ENCODE measurements around the gene HOXD3. TPM values are rescaled to one million over a fixed set of nuclear protein-coding genes. Genes with fewer than 3 reads are reported as not detected.

The HOXD3 gene
- total RNA-seq, 1 donor from 2014 or later: 25.4 TPM

DNA sequence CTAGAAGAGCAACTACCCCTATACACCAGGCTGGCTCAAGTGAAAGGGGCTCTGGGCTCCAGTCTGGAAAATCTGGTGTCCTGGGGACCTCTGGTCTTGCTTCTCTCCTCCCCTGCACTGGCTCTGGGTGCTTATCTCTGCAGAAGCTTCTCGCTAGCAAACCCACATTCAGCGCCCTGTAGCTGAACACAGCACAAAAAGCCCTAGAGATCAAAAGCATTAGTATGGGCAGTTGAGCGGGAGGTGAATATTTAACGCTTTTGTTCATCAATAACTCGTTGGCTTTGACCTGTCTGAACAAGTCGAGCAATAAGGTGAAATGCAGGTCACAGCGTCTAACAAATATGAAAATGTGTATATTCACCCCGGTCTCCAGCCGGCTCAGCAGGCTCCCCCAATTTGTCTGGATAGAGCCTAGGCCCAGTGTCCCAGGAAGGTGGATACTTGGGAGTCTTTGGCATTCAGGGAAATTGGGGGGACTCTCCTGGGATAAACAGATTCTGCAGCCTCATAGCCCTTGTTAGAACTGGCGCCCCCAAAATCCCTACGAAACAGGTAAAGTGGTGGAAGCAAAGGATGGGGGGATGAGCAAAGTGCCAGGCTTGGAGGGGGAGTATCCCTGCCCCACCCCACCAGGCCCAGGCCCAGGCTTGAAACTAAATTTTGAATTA, 8.2 kb upstream of the HOXD3 start:
- no peak for DNase-seq (ENCODE audit: extremely low spot score, unreplicated experiment)
- H3K36me3 Mint-ChIP-seq: peaks cover 8% of the 10 kb centered on the region
- H3K9me3 Mint-ChIP-seq: no peaks in the 10 kb centered on the region
- H3K27me3 Mint-ChIP-seq: peaks cover 94% of the 10 kb centered on the region
- H3K4me3 Mint-ChIP-seq: peak overlapping the region; percentile 89
- H3K4me1 Mint-ChIP-seq (ENCODE audit: unreplicated experiment): peaks cover 21% of the 10 kb centered on the region
- TF ChIP-seq CTCF (conservative IDR thresholded peaks at IDR 0.05): no peak
- no peak overlapping the region for H3K27ac Mint-ChIP-seq

DNA sequence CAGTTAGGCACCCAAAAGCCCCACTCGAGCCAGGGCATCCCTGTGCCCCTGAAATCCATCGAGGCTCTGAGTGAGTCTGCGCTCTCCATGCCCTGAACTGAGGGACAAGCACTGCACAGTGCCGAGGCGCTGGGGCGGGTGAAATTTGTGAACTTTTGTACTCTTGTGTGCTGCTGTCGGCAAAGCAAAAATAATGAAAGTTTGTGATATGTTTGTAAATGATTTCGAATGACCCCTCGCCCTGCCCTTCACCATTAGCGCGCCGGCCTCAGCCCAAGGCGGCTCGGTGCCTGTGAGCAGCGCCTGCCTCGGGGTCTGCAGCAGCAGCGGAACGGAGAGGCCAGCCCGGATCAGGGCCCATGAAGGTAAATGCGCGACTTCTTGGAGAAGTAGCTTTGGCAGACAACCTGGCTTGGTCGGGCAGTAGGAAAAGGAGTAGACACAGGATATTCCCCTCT, 7.6 kb upstream of the HOXD3 start:
- Mint-ChIP-seq H3K36me3 (peaks cover 12% of the 10 kb centered on the region), H3K9me3 (no peaks in the 10 kb centered on the region), H3K4me3 (peak overlapping the region; percentile 89), H3K4me1 (ENCODE audit: unreplicated experiment) (peaks cover 21% of the 10 kb centered on the region), H3K27ac (no peak overlapping the region), H3K27me3 (peaks cover 94% of the 10 kb centered on the region)
- no peak for DNase-seq (ENCODE audit: extremely low spot score, unreplicated experiment)
- no peak for TF ChIP-seq CTCF (conservative IDR thresholded peaks at IDR 0.05)

- H3K4me1 Mint-ChIP-seq (ENCODE audit: unreplicated experiment): peaks cover 21% of the 10 kb centered on the region
- no peaks in the 10 kb centered on the region for H3K9me3 Mint-ChIP-seq
- H3K27me3 Mint-ChIP-seq: peaks cover 94% of the 10 kb centered on the region
- H3K27ac Mint-ChIP-seq: peak overlapping the region; percentile 32
- no peak for TF ChIP-seq CTCF (conservative IDR thresholded peaks at IDR 0.05)
- H3K36me3 Mint-ChIP-seq: peaks cover 17% of the 10 kb centered on the region
- DNase-seq (ENCODE audit: extremely low spot score, unreplicated experiment): no peak
- peak overlapping the region; percentile 89 for H3K4me3 Mint-ChIP-seq
Measured at GRCh38 chr2:176149939-176150583, 7.0 kb upstream of the HOXD3 start.

DNA sequence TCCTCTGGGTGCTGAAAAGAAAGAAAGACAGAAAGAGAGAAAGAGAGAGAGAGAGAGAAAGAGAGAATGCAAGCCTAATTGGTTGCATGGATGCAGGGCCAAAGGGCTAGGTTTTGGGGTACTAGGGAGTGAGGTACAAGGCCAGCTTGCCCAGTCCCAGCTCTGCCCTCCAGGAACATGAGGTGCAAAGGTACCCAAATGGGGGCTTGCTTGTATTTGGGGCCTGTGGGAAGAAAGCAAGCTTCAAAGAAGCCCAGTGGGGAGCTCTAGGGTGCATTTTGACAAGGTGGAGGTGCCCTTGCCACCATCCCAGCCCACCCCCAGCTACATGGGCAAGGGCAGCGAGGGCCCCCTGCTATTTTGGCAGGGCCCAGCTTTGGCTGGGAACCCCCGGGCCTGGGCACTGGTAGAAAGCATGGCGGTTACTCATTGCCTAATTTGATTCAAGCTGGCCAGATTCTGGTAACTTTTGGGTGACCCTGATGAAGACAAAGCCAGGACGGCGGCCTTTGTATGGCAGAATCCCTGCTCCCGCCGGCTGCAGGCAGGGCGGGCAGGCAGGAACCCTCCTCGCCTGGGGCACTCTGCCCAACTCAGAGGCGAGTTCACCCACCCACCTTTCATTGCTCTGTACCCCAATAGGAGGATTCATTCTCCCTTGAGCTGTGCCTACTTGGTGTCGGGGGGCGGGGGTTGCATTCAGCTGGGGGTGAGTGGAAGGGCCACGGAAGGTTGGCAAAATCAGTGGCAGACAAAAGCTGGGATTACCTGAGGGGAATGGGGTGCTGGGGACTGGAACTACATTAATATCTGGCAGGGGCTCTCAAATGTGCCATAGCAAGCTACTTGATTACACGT, 6.3 kb upstream of the HOXD3 start:
- Mint-ChIP-seq H3K9me3 (no peaks in the 10 kb centered on the region), H3K27ac (peak overlapping the region; percentile 75), H3K36me3 (peaks cover 24% of the 10 kb centered on the region), H3K27me3 (peaks cover 94% of the 10 kb centered on the region), H3K4me1 (ENCODE audit: unreplicated experiment) (peaks cover 21% of the 10 kb centered on the region), H3K4me3 (peak overlapping the region; percentile 89)
- DNase-seq (ENCODE audit: extremely low spot score, unreplicated experiment): no peak
- no peak for TF ChIP-seq CTCF (conservative IDR thresholded peaks at IDR 0.05)

GRCh38 chr2:176151442-176152287, 5.4 kb upstream of the HOXD3 start, which contains the start of gene HOXD4:
Gene HOXD4, plus strand, starts transcription at chr2:176151550. Its CDS starts 84 bp downstream, at chr2:176151634.
- H3K27ac Mint-ChIP-seq: peak within 1 kb of the TSS; percentile 75
- H3K27me3 Mint-ChIP-seq: peaks cover 94% of the 10 kb centered on the region
- peak within 1 kb of the TSS; percentile 89 for H3K4me3 Mint-ChIP-seq
- DNase-seq (ENCODE audit: extremely low spot score, unreplicated experiment): no peak
- H3K4me1 Mint-ChIP-seq (ENCODE audit: unreplicated experiment): peaks cover 23% of the 10 kb centered on the region
- TF ChIP-seq CTCF (conservative IDR thresholded peaks at IDR 0.05): no peak
- H3K9me3 Mint-ChIP-seq: no peaks in the 10 kb centered on the region
- peaks cover 20% of the 10 kb centered on the region for H3K36me3 Mint-ChIP-seq
